Fibroblast of mammary gland (primary cell): Measurements from ENCODE around the gene MGMT.

Experiments
- DNase-seq: peaks from one replicate; pipeline ENCODE4 v3.0.0-alpha.2; 2010; ENCODE audit warnings: low read depth
- H3K4me3 ChIP-seq: 2 replicates; pipeline ENCODE4 v1.5.1; 2011; ENCODE audit warnings: low read depth, mild to moderate bottlenecking, low read length, moderate library complexity; ENCODE audit not compliant: control insufficient read depth
- TF ChIP-seq, protein P1 (sequence below): conservative IDR thresholded peaks from 2 replicates; pipeline ENCODE4 v1.5.1; 2011; ENCODE audit warnings: low read depth, low read length, inconsistent platforms; ENCODE audit not compliant: control insufficient read depth, insufficient read depth

Gene MGMT

GRCh38 chr10:129568583-129569344 is 101.7 kb downstream of the MGMT start:
- DNase-seq, result no peak
- TF ChIP-seq, protein P1, sequence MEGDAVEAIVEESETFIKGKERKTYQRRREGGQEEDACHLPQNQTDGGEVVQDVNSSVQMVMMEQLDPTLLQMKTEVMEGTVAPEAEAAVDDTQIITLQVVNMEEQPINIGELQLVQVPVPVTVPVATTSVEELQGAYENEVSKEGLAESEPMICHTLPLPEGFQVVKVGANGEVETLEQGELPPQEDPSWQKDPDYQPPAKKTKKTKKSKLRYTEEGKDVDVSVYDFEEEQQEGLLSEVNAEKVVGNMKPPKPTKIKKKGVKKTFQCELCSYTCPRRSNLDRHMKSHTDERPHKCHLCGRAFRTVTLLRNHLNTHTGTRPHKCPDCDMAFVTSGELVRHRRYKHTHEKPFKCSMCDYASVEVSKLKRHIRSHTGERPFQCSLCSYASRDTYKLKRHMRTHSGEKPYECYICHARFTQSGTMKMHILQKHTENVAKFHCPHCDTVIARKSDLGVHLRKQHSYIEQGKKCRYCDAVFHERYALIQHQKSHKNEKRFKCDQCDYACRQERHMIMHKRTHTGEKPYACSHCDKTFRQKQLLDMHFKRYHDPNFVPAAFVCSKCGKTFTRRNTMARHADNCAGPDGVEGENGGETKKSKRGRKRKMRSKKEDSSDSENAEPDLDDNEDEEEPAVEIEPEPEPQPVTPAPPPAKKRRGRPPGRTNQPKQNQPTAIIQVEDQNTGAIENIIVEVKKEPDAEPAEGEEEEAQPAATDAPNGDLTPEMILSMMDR, result no peak
- H3K4me3 ChIP-seq, result no peak overlapping the region

GRCh38 chr10:129570185-129570584 is 103.1 kb downstream of the MGMT start:
- TF ChIP-seq, protein P1, result no peak
- no peak overlapping the region for H3K4me3 ChIP-seq
- no peak for DNase-seq

DNA sequence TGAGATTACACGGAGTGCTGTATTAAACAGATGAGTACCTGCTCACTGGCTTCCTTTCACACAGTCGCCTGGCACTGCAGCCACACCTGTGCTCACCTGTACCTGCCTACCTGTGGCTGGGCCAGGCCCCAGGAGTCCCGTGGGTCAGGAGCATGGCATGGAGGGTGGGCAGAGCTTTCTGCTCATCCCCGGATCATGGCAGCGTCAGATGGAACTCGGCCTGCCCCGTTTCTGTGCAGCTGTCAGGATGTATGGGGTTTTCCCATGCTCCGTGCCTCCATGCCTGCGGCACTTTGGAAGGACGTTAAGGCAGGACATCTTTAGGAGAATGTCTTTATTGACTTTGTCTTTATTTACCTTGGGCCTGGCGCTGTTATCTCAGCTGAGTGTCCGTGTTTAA is 112.2 kb downstream of the MGMT start:
- no peak for DNase-seq
- no peak overlapping the region for H3K4me3 ChIP-seq
- TF ChIP-seq, protein P1, result no peak

DNA sequence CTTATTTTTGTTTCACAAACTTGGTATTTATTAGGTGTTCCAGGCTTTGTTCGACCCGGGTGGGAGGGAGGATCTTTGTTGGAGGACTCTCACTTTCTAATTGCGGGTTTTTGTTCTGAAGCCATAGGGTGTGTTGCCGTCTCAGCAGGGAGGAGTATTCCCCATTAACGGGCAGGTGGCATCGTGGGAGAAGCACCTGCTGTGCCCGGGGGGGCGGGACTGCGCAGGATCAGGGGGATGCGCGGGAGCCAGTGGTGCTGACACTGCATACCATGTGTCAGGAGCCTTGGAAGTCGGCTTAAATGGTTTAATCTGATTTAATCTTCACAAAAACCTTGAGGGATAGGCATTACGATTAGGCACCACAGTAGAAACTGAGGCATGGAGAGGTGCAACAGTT is 113.0 kb downstream of the MGMT start:
- DNase-seq, result no peak
- no peak overlapping the region for H3K4me3 ChIP-seq
- TF ChIP-seq, protein P1, result no peak

DNA sequence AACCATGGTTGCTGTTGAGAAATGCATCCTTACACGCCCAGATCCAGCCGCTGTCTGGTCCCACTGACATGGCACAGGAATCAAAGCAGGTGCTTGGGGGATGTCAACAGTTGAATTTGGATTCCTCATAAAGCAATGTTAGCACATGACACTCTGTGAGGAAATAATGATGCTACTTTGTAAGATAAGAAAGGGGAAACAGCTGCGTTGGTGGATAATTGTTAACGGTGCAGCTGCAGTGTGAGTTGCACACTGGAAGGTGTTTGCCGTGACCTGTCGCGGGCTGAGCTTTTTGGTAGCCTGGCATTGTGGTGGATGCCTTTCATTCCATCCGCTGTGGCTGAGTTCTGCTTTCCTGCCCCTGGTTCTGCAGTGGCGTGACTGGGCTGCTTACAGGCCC is 113.9 kb downstream of the MGMT start:
- no peak for DNase-seq
- TF ChIP-seq, protein P1, result no peak
- H3K4me3 ChIP-seq, result no peak overlapping the region

DNA sequence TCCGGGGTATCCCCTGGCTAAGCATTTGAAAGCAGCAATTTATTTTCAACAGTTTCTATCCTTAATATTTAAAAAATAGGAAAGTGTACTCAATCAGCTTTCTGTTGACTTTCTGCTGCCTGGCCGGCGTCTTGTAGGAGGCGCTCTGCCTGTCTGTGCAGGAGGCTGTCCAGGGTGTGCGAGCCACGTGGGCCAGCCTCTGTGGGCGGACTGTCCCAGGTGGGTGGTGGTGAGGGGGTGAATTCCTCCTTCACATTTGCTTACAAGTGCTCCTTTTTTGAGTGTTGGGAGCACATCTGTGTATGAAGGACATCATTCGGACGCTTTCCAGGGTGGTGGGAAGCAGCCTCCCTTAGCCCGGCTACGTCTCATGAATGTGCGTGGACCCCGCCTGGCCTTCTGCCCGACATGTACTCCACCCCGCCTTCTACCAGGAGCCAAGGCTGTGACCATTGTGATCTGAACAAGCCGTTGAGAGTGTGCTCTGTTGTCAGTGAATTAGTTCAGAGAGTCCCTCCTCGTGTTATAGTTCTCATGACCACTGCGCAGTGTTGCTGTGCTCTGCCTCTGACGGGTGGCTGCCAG is 114.9 kb downstream of the MGMT start:
- no peak overlapping the region for H3K4me3 ChIP-seq
- no peak for DNase-seq
- TF ChIP-seq, protein P1, result no peak
